GM12891 (cell line): ENCODE measurements around the gene DNAJC5.

Experiments
- POLR2A ChIP-seq: IDR thresholded peaks from 2 replicates; pipeline ENCODE4 v1.6.1; 2011; ENCODE audit warnings: low read depth, low read length, control low read depth
- POLR2AphosphoS5 ChIP-seq: IDR thresholded peaks from 2 replicates; pipeline ENCODE4 v1.6.1; 2011; ENCODE audit warnings: low read depth, low read length, control low read depth
- TAF1 ChIP-seq: IDR thresholded peaks from 2 replicates; pipeline ENCODE4 v1.6.1; 2011; ENCODE audit warnings: low read depth, low read length, control low read depth

DNA sequence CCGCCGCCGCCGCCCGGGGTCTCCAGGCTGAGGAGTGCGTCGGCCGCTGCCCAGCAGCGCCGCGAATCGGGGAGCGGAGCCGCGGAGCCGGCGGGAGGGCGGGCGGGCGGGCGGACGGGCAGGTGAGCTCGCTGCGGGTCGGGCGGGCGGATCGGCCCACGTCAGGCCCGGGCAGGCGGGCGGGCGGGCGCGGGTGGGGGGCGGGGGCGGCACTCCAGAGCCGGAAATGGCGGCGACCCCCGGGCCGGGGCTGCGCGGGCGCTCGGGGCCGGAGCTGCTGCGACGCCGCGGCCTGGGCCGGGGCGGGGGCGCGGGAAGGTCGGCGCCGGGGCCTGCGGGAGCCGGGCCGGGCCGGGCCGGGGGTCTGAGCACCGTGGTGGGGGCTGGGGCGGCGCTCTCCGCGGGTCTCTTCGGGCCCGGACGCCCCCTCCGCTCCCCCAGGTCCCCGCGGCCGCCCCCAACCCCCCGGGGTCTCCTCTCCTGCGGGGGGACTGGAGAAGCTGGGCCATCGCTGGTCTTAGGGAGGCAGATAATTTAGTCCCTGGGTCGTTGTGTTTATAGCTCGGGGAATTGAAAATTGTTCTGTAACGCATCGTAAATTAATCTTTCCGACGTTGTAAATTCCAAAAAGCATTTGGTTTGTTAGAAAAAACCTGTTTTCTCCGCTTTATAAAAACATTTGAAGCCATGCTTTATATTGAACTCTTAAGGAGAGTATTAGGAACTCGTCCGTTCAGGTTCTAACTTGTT lies 451 bp downstream of the DNAJC5 start:
- TF ChIP-seq POLR2A (no peak), POLR2AphosphoS5 (no peak), TAF1 (no peak)
